Activated naive CD4-positive, alpha-beta T cell treated with anti-CD3 and anti-CD28 coated beads, Interleukin-2, amount 50 U/mL, for 72 hours (primary cell): Measurements from ENCODE around the gene TAF3. TPM values are rescaled to one million over a fixed set of nuclear protein-coding genes. Genes with fewer than 3 reads are reported as not detected.
A peak's percentile ranks its signal among the peaks of the same experiment; 100 is the strongest.

Experiments
- ATAC-seq, 2 donors: fragments of 150-1000 bp; cut with Tn5 transposase; 2 replicates each; pipeline ENCODE4 v1.10.0; 2021; ENCODE audit warnings: mild to moderate bottlenecking in 2 of 2, moderate library complexity in 2 of 2
- DNase-seq, 2 donors: peaks; one replicate each; pipeline ENCODE4 v3.0.0; 2021 to 2022; ENCODE audit warnings: low spot score in 2 of 2
- H3K27ac Mint-ChIP-seq, 2 donors: one replicate each; pipeline ENCODE4 v1.8.0; 2022; ENCODE audit warnings: mild to moderate bottlenecking in 2 of 2, mixed read lengths in 2 of 2
- H3K36me3 Mint-ChIP-seq, 2 donors: one replicate each; pipeline ENCODE4 v1.8.0; 2022; ENCODE audit warnings: mixed read lengths in 2 of 2
- H3K9me3 Mint-ChIP-seq, 2 donors: one replicate each; pipeline ENCODE4 v1.8.0; 2022; ENCODE audit warnings: mixed read lengths in 2 of 2
- total RNA-seq, 2 donors: library from RNA; stranded (reverse); gene quantifications; one replicate each; pipeline ENCODE4 v1.2.3, GENCODE V29; 2022

The TAF3 gene
- total RNA-seq, 2 donors from 2014 or later: 12.0 to 16.8 TPM

DNA sequence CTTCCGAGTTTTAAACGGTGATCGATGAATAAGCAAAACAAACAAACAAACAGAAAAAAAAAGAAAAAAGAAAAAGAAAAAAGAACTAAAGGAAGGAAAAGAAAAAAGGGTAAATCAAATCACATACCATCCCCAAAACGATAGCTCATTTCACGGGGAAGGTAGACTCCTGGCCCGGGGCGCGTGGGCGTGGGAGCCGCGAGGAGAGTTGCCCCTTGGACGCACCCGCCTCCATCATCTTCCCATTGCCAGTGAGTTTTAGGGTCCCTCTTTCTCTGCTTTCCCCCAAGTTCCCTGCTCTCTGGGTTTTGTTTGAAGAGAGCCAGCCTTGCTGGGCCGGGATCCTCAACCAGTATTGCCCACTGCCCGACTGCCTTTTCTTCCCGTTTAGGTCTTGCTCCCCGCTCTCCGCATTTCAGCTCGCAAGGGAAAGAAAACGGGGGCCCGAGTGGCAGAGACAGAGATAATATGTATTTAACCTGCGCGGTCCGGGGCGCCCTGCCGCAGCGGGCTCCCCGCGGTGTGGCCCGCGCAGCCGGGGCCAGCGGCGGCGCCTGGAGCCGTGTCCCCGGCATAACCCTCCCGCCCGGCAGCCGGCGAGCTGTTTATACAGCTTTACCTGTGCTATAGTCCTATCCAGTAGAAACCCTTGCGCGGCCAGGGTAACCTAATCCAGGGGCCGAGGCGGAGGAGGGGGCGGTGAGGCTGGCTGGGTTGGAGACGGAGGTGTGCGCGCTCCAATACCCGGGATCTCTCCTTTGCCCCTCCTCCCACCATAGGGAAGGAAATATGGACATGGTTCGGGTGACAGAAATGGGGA is 230.9 kb downstream of the TAF3 start:
- ATAC-seq (no peak), DNase-seq (no peak)
- Mint-ChIP-seq H3K9me3 (no peaks in the 10 kb centered on the region), H3K36me3 (peaks cover 9 to 20% of the 10 kb centered on the region in 2 donors), H3K27ac (no peak overlapping the region)

DNA sequence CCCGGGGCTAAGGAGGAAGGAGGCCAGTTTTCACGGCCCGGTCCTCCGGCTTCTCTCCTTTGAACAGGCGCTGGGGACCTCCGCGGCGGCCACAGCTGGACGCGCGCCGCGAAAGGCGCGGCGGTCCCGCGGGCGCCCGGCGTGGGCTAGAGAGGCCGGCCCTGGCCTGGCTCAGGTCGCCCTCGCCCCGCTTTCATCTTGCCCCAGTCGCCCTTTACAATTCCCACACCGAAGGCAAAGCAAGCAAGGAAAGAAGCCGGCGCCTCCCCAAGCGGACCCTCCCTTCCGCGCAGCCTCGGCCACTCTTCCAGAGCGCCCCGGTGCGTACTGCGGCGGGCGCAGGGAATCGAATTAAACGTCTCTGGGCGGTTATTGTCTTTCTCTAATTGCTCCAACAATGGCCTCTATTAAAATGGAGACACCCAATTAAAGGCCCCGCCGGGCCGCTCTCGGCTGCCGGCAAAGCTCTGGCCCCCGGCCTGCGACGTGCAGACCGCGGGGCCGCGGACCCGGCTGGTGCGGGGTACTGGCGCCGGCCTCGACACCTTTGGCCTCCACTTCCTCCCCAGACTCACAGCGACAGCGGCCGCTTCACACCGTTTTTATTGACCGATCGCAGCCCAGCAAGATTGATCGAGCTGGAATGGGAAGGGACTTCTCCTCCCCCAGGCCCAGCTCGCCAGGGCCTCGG is 231.7 kb downstream of the TAF3 start:
- no peaks in the 10 kb centered on the region for H3K9me3 Mint-ChIP-seq
- no peak overlapping the region for H3K27ac Mint-ChIP-seq
- no peak for DNase-seq
- no peak for ATAC-seq
- H3K36me3 Mint-ChIP-seq: peaks cover 6 to 16% of the 10 kb centered on the region in 2 donors

DNA sequence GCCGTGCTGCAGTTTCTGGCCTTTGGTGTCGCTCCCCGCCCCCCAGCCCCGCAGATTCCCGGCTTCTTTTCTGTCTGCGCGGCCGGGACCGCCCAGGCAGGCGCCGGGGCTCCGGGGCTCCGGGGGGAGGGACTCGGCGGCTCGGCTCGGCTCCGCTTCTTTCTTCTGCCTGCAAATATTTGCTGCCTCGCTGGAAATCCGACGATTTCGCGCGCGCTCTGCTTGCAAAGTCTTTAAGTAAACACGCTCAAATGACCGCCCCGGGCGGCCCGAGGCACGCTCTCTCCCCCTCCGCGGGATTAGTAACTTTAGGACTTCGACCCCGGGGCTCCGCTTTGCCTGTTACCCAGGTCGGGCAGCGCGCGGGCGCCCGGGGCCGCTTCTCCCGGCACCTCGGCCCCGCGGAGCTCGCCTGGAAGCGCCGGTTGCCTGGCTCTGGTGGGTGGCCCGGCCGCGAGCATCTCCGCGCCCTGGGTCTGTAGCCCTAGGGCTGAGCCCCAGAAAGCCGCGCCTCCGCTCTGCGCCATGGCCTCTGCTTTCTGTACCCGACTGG is 232.3 kb downstream of the TAF3 start:
- ATAC-seq (no peak), DNase-seq (no peak)
- Mint-ChIP-seq H3K9me3 (no peaks in the 10 kb centered on the region), H3K36me3 (peaks cover 6 to 11% of the 10 kb centered on the region in 2 donors), H3K27ac (no peak overlapping the region)

DNA sequence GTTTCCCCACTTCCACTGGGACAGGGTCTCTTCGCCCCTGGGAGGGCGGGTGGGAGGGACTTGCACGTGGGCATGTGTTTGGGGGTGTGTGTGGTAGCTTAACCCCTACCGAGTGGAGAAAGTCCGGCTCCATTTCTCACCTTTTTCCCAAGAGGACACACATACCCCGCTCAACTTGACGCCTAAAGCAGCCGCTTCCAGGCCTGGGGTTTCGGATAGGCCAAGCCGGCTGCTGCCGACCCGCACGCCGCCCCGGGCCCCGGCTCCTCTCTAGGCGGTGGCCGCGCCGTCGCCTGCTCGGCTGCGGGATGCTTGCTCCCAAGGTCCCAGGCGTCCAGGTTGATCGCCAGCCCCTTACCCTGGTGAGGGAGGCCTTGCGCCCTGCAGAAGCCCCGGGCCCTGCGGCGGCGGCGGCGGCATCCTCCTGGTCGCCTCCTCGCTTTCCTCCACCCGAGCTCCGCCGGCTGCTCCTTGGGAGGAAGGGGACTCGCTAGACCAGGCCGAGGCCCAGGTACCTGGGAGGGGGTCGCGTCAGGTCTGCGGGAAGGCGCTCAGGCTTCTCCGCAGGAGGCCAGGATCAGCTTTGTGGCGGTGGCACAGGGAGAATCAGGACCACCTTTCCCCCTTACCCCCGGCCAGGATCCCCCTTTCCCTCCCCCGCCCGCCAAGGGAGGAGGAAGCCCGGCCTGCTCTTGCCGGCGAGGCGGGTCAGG is 233.0 kb downstream of the TAF3 start:
- no peak for DNase-seq
- Mint-ChIP-seq H3K9me3 (no peaks in the 10 kb centered on the region), H3K36me3 (peaks cover 6 to 13% of the 10 kb centered on the region in 2 donors), H3K27ac (no peak overlapping the region)
- no peak for ATAC-seq

DNA sequence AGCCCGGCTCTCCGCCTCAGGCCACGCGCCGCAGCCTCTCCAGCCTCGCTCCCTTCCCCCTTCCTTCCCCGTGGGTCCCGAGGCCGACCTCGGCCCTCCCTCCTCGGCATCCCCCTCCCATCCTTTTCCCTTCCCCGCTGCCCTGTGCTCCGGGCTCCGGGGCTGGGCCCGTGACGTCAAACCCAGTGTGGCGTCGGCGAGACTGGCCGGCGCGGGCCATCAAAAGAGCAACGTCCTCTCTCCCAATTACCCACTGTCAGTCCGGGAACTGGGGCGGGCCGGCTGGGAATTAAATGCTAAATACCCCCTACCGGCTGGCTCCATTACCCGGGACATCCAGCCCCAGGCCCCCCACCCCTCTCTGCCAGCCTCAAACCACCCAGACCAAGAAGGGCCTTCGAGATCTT is 233.5 kb downstream of the TAF3 start:
- ATAC-seq (no peak), DNase-seq (no peak)
- Mint-ChIP-seq H3K36me3 (peaks cover 6 to 19% of the 10 kb centered on the region in 2 donors), H3K27ac (peak overlapping the region in 1 of 2 donors; percentile 42), H3K9me3 (no peaks in the 10 kb centered on the region)

DNA sequence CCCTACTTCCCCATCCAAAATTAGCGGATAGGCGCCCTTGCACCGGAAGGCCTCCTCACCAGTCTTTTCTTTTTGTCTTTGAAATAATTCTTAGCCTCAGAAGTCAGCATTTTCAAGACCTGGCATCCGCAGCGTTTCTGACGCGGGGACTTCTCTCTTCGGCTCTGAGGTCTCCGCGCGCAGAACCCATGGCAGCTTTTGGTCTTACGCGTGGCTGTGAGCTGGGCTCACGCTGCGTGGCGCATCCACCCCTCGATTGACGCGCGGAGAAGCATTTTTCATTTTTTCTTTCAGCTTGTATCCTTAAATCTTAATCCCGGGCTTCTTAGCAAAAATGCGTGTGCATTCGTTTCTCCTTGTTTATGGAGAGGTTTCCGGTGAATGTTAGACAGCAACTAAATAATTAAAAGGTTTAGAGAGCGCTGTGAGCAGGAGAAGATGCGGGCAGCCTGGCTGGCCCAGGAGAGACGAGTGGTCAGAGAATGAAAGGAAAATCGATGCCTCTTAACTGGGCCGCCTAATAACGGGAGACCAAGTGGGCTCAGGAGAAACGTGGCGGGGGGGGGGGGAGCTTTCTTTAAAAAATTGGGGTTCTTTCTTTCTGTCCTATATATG is 234.1 kb downstream of the TAF3 start:
- peak overlapping the region; percentile 42 to 73 for H3K27ac Mint-ChIP-seq
- ATAC-seq: no peak

DNA sequence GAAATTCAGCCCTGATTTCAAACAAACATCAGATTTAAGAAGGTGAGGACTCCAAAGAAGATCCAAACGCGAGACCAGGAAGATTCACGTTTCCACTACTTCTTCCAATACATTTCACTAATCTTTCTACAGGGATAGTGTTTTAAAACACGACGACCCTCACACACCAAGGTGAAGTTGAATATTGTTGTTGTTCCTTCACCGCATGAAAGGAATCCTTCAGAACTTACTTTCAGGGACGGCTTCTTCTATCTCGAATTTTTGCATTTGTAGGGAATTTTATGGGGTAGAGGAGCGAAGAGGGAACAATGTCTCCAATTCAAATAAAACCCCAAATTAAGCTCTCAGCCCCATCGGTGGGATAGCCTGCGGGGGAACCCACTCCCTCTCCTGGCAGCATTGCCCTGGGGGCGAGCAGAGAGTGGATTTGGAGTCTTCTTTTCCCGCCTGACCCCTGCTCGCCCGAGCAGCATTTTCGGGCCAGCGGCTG is 234.7 kb downstream of the TAF3 start:
- H3K27ac Mint-ChIP-seq: peak overlapping the region in 1 of 2 donors; percentile 93
- ATAC-seq (no peak), DNase-seq (no peak)
- peaks cover 6 to 30% of the 10 kb centered on the region in 2 donors for H3K36me3 Mint-ChIP-seq
- no peaks in the 10 kb centered on the region for H3K9me3 Mint-ChIP-seq

More for the DNA sequence above, 234.1 kb downstream of the TAF3 start:
- no peaks in the 10 kb centered on the region for H3K9me3 Mint-ChIP-seq
- peaks cover 6 to 24% of the 10 kb centered on the region in 2 donors for H3K36me3 Mint-ChIP-seq
- DNase-seq: no peak

DNA sequence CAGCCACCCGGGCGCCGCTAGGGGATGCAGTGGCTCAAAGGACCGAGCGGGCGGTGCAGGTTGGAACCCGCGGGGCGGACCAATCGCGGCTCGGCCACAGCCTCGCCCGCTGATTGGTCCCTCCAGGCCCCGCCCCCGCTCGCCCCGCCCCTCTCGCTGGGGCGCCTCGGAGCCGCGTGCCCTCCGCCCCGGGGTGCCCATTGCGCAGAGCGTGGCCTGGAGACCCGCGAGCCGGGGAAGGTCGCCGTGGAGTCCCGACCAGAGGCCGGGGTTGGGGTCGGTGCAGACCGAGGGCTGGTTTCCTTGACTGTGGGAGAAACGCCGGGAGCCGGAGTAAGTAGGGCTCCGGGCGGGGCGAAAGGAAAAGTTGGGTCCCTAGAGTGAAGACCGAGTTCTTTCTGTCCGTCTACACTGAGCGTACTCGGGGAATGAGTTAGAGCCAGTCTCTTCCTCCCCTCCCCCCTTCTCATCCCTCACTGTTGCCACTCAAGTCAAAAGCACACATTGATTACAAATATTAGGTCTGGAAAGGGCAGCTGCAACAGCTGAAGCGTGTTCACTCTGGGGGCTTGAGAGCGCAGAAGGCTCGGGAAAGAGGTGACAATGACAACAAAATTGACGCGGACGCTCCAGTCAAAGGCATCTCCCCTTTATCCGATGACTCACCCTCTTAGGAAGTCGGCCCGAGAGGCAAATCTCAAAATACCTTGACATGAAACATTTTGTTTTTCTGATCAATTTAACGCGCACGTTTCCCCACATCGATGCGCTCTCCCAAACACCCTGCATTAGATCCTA is 235.3 kb downstream of the TAF3 start:
- Mint-ChIP-seq H3K27ac (peak overlapping the region; percentile 37 to 93), H3K36me3 (peaks cover 6 to 34% of the 10 kb centered on the region in 2 donors), H3K9me3 (no peaks in the 10 kb centered on the region)
- DNase-seq (peak; percentile 91 to 94), ATAC-seq (peak; percentile 55 to 69)

DNA sequence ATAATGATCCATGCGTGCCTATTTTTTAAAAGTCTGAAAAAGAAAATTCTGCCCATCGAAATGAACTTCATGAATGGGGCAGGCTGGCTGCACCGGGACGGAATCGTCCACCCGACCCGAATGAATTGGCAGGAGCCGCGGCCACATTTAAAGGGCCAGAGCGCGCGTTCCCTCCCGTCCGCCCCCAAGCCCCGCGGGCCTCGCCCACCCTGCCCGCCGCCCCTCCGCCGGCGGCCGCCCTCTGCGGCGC is 235.9 kb downstream of the TAF3 start:
- Mint-ChIP-seq H3K36me3 (peaks cover 6 to 39% of the 10 kb centered on the region in 2 donors), H3K27ac (peak overlapping the region; percentile 37 to 93), H3K9me3 (no peaks in the 10 kb centered on the region)
- ATAC-seq (no peak), DNase-seq (no peak)

DNA sequence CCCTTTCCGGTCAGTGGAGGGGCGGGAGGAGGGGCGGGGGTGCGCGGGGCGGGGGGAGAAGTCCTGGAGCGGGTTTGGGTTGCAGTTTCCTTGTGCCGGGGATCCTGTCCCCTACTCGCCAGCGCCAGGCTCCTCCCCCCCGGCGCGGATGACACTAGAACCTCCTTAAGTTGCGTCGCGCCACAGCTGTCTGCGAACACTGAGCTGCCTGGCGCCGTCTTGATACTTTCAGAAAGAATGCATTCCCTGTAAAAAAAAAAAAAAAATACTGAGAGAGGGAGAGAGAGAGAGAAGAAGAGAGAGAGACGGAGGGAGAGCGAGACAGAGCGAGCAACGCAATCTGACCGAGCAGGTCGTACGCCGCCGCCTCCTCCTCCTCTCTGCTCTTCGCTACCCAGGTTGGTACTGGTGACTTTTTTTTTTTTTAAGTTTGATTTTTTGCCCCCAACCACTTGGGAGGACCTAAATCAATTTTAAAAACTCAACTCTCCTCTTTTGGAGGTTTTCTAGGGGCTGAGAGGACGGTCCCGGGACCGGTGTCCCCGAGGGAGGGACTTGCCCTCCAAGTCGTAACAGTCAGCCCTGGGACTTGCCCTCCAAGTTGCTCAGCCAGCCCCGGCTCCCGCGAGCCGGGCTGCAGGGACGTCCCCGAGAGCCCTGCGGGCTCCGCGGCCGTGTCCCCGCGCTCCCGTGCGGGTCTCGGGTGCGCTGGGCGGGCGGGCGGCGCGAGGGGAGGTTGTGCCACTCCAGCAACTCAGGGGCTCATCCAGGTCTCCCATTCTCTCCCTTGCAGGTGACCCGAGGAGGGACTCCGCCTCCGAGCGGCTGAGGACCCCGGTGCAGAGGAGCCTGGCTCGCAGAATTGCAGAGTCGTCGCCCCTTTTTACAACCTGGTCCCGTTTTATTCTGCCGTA is 236.4 kb downstream of the TAF3 start, which contains the start of gene GATA3:
TSS of gene GATA3 (plus strand) at position 195 of the 914 bp plus-strand sequence. CDS start 968 bp downstream, outside the sequence.
- DNase-seq: peak; percentile 74 to 86
- peaks cover 6 to 45% of the 10 kb centered on the region in 2 donors for H3K36me3 Mint-ChIP-seq
- peak; percentile 59 to 68 for ATAC-seq
- H3K27ac Mint-ChIP-seq: peak within 1 kb of the TSS; percentile 93 to 95
- no peaks in the 10 kb centered on the region for H3K9me3 Mint-ChIP-seq

DNA sequence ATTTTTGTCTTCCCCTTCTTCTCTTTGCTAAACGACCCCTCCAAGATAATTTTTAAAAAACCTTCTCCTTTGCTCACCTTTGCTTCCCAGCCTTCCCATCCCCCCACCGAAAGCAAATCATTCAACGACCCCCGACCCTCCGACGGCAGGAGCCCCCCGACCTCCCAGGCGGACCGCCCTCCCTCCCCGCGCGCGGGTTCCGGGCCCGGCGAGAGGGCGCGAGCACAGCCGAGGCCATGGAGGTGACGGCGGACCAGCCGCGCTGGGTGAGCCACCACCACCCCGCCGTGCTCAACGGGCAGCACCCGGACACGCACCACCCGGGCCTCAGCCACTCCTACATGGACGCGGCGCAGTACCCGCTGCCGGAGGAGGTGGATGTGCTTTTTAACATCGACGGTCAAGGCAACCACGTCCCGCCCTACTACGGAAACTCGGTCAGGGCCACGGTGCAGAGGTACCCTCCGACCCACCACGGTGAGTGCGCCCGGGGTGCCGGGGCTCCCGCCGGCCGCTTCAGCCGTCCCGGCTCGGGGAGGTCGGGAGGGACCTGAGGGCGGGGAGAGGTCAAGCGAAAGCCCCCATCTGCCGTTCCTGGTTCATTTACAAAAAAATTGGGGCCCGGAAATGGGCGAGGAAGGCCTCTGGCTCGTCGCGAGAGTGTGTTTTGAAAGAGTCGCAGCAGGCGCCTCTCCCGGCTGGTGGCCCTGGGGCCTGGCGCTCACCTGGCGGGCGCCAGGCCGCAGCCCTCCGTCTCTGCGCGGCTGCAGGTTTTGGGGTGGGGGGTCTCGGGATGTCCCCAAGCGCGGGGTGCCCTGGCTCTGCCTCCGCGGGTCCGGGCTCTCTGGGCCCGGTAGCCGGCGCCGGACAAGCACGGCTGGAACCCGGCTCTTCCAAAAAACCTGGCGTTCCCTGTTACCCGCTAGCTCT is 237.4 kb downstream of the TAF3 start:
- peak; percentile 4 to 9 for ATAC-seq
- no peak for DNase-seq
- H3K9me3 Mint-ChIP-seq: no peaks in the 10 kb centered on the region
- H3K36me3 Mint-ChIP-seq: peaks cover 6 to 52% of the 10 kb centered on the region in 2 donors
- H3K27ac Mint-ChIP-seq: peak overlapping the region in 1 of 2 donors; percentile 93

DNA sequence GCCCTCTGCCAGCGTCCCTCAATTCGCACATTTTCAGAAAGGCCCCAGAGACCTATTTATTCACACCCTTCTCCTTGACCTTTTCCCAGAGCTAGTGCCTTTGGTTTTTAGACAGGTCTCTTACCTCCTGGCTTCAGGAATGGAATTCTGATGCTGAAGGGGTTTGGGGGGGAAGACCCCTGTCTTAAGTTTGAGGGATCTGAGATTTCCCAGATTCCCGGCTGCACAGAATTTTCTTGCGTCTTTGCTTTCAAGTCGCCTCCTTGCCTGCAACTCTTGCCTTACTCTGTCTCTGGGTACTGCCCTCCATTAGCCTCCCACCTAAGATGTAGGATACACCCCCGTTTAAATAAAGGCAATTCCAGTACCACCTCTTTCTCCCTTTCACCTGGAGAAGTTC is 238.1 kb downstream of the TAF3 start:
- Mint-ChIP-seq H3K9me3 (no peaks in the 10 kb centered on the region), H3K27ac (peak overlapping the region; percentile 91 to 93), H3K36me3 (peaks cover 6 to 59% of the 10 kb centered on the region in 2 donors)
- ATAC-seq: no peak
- no peak for DNase-seq

DNA sequence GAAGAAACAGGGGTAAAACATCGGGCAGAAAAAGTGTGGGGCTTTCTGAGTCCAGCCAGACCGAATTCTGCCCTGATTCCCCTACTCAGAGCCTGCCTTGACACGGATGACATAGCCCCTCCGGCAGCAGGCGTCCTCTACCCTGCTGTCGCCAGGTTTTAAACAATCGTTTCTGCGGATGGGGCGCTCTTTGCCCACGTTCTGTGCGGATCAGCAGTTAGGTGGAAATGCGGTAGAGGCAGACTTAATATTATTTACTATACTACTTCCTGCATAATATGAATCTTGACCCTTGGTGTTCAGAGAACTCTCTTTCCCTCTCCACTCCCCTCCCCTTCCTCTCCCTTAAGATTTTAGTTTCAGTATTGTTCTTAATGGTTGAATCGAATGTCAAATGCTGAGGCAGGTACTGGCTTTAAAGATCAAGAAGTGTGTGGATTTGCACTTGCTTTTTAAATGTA is 238.6 kb downstream of the TAF3 start:
- H3K27ac Mint-ChIP-seq: peak overlapping the region; percentile 91 to 93
- H3K9me3 Mint-ChIP-seq: no peaks in the 10 kb centered on the region
- DNase-seq (no peak), ATAC-seq (peak; percentile 11 to 29)
- H3K36me3 Mint-ChIP-seq: peaks cover 6 to 61% of the 10 kb centered on the region in 2 donors
